MM.1S (cell line): ENCODE data around the gene RIPK1.

Source experiments
- DNase-seq: peaks from one replicate; pipeline ENCODE4 v3.0.0-alpha.2; 2015
- H2AFZ ChIP-seq: fragments of 300-600 bp; sonication (generic); 2 replicates; pipeline ENCODE4 v1.6.0; 2016; ENCODE audit warnings: antibody characterized with exemption, low read length
- H3F3A ChIP-seq: fragments of 300-600 bp; sonication (generic); 2 replicates; pipeline ENCODE4 v1.6.1; 2016; ENCODE audit warnings: mild to moderate bottlenecking, antibody characterized with exemption, low read length, moderate library complexity, mixed read lengths; ENCODE audit not compliant: insufficient read depth
- H3K27ac ChIP-seq: fragments of 300-600 bp; sonication (generic); 2 replicates; pipeline ENCODE4 v1.5.1; 2016; ENCODE audit warnings: mild to moderate bottlenecking, low read length
- H3K27me3 ChIP-seq: fragments of 300-600 bp; sonication (generic); replicated peaks from 2 replicates; pipeline ENCODE4 v1.6.0; 2016; ENCODE audit warnings: low read length; ENCODE audit not compliant: insufficient read depth
- H3K36me3 ChIP-seq: fragments of 300-600 bp; sonication (generic); replicated peaks from 2 replicates; pipeline ENCODE4 v1.6.1; 2016; ENCODE audit warnings: mild to moderate bottlenecking, low read length, mixed read lengths; ENCODE audit not compliant: insufficient read depth
- H3K4me1 ChIP-seq: fragments of 300-600 bp; sonication (generic); 2 replicates; pipeline ENCODE4 v1.6.1; 2016; ENCODE audit warnings: low read length, mixed read lengths
- H3K4me2 ChIP-seq: fragments of 300-600 bp; sonication (generic); 2 replicates; pipeline ENCODE4 v1.6.0; 2016; ENCODE audit warnings: low read depth, low read length
- H3K4me3 ChIP-seq: fragments of 300-600 bp; sonication (generic); 2 replicates; pipeline ENCODE4 v1.5.1; 2016; ENCODE audit warnings: low read length, mixed read lengths
- H3K79me2 ChIP-seq: fragments of 300-600 bp; sonication (generic); 2 replicates; pipeline ENCODE4 v1.6.1; 2016; ENCODE audit warnings: mixed run types, low read length, mixed read lengths
- H3K9ac ChIP-seq: fragments of 300-600 bp; sonication (generic); 2 replicates; pipeline ENCODE4 v1.6.1; 2016; ENCODE audit warnings: low read length, mixed read lengths
- H3K9me2 ChIP-seq: fragments of 300-600 bp; sonication (generic); replicated peaks from 2 replicates; pipeline ENCODE4 v1.6.1; 2016; ENCODE audit warnings: mild to moderate bottlenecking, low read length, mixed read lengths; ENCODE audit not compliant: insufficient read depth
- H3K9me3 ChIP-seq: fragments of 300-600 bp; sonication (generic); replicated peaks from 2 replicates; pipeline ENCODE4 v1.6.1; 2016; ENCODE audit warnings: mild to moderate bottlenecking, low read length, mixed read lengths; ENCODE audit not compliant: insufficient read depth
- H4K20me1 ChIP-seq: fragments of 300-600 bp; sonication (generic); 2 replicates; pipeline ENCODE4 v1.6.1; 2016; ENCODE audit warnings: mild to moderate bottlenecking, low read length, moderate library complexity, mixed read lengths; ENCODE audit not compliant: insufficient read depth
- CTCF ChIP-seq: fragments of 300-600 bp; sonication (generic); IDR thresholded peaks from 2 replicates; pipeline ENCODE4 v1.5.1; 2016; ENCODE audit warnings: antibody characterized with exemption, low read length, mixed read lengths
- EZH2 ChIP-seq: fragments of 300-600 bp; sonication (generic); optimal IDR thresholded peaks from 2 replicates; pipeline ENCODE3; 2017; ENCODE audit warnings: low read depth, mild to moderate bottlenecking, antibody characterized with exemption, low read length, mixed read lengths
- EZH2phosphoT487 ChIP-seq: fragments of 300-600 bp; sonication (generic); IDR thresholded peaks from 2 replicates; pipeline ENCODE4 v1.6.1; 2018; ENCODE audit warnings: antibody characterized with exemption, low read length

RIPK1 gene

GRCh38 chr6:3085074-3085473, 16.8 kb downstream of the RIPK1 start:
- Histone ChIP-seq H3K79me2 (no peaks in the 10 kb centered on the region), H3K36me3 (peaks cover 37% of the 10 kb centered on the region), H3K4me2 (no peak overlapping the region), H3K9me2 (no peaks in the 10 kb centered on the region), H4K20me1 (no peaks in the 10 kb centered on the region), H3F3A (peaks cover 3% of the 10 kb centered on the region; the same call in 1 of the 2 replicates), H3K27me3 (no peaks in the 10 kb centered on the region), H3K4me3 (no peak overlapping the region), H2AFZ (no peak overlapping the region), H3K9ac (no peak overlapping the region), H3K4me1 (no peaks in the 10 kb centered on the region), H3K27ac (no peak overlapping the region), H3K9me3 (0 out of 2 replicates have a peak, but pooled peaks cover 3% of the 10 kb centered on the region)
- no peak for TF ChIP-seq EZH2phosphoT487
- no peak for TF ChIP-seq CTCF
- no peak for TF ChIP-seq EZH2
- DNase-seq: no peak

- DNase-seq: no peak
- no peak overlapping the region for H2AFZ ChIP-seq
- H3K9ac ChIP-seq: no peak overlapping the region
- no peak overlapping the region for H3K27ac ChIP-seq
- H3K9me3 ChIP-seq: 0 out of 2 replicates have a peak, but pooled peaks cover 4% of the 10 kb centered on the region
- H3K4me2 ChIP-seq: no peak overlapping the region
- no peaks in the 10 kb centered on the region for H3K79me2 ChIP-seq
- H3K36me3 ChIP-seq: peaks cover 34% of the 10 kb centered on the region
- peaks cover 3% of the 10 kb centered on the region; the same call in 1 of the 2 replicates for H3F3A ChIP-seq
- no peak for TF ChIP-seq CTCF
- TF ChIP-seq EZH2phosphoT487: no peak
- TF ChIP-seq EZH2: no peak
- no peaks in the 10 kb centered on the region for H3K9me2 ChIP-seq
- H3K4me3 ChIP-seq: no peak overlapping the region
- H3K4me1 ChIP-seq: no peaks in the 10 kb centered on the region
- H3K27me3 ChIP-seq: no peaks in the 10 kb centered on the region
- H4K20me1 ChIP-seq: no peaks in the 10 kb centered on the region
These were observed 18.1 kb downstream of the RIPK1 start for GRCh38 chr6:3086282-3086946.

GRCh38 chr6:3088446-3088845, 20.2 kb downstream of the RIPK1 start:
- no peaks in the 10 kb centered on the region for H4K20me1 ChIP-seq
- DNase-seq: no peak
- H3F3A ChIP-seq: peaks cover 3% of the 10 kb centered on the region; the same call in 1 of the 2 replicates
- no peak overlapping the region for H3K4me2 ChIP-seq
- H3K27me3 ChIP-seq: no peaks in the 10 kb centered on the region
- no peak overlapping the region for H3K4me3 ChIP-seq
- TF ChIP-seq CTCF: no peak
- no peak for TF ChIP-seq EZH2
- TF ChIP-seq EZH2phosphoT487: no peak
- 0 out of 2 replicates have a peak, but pooled peaks cover 4% of the 10 kb centered on the region for H3K9me3 ChIP-seq
- H3K27ac ChIP-seq: no peak overlapping the region
- H3K9ac ChIP-seq: no peak overlapping the region
- no peaks in the 10 kb centered on the region for H3K4me1 ChIP-seq
- H2AFZ ChIP-seq: no peak overlapping the region
- H3K9me2 ChIP-seq: no peaks in the 10 kb centered on the region
- H3K79me2 ChIP-seq: no peaks in the 10 kb centered on the region
- H3K36me3 ChIP-seq: peaks cover 34% of the 10 kb centered on the region
